Measurements from ENCODE around the gene FAR1.

- TF ChIP-seq CTCF (IDR thresholded peaks at IDR 0.05) (no peak), POLR2A (IDR thresholded peaks at IDR 0.05) (no peak)
Measured at GRCh38 chr11:13771151-13771550, 102.7 kb downstream of the FAR1 start.
